Parathyroid adenoma (tissue), 2 donors: ENCODE results near the gene SHISA9.

Source experiments
- H2AFZ ChIP-seq: fragments of 300-600 bp; sonication (generic); one replicate; pipeline ENCODE4 v1.7.0; 2017; ENCODE audit warnings: antibody characterized with exemption, mild to moderate bottlenecking
- H3K27ac ChIP-seq: fragments of 300-600 bp; sonication (generic); one replicate; pipeline ENCODE4 v1.7.0; 2017
- H3K27me3 ChIP-seq: fragments of 300-600 bp; sonication (generic); one replicate; pipeline ENCODE4 v1.7.0; 2017; ENCODE audit warnings: low read length; ENCODE audit not compliant: control insufficient read depth, insufficient read depth
- H3K36me3 ChIP-seq: fragments of 300-600 bp; sonication (generic); one replicate; pipeline ENCODE4 v1.7.0; 2017; ENCODE audit warnings: low read length; ENCODE audit not compliant: control insufficient read depth, insufficient read depth
- H3K4me1 ChIP-seq: fragments of 300-600 bp; sonication (generic); one replicate; pipeline ENCODE4 v1.7.0; 2017; ENCODE audit warnings: control low read depth
- H3K4me2 ChIP-seq: fragments of 300-600 bp; sonication (generic); one replicate; pipeline ENCODE4 v1.7.0; 2017; ENCODE audit warnings: low read length
- H3K4me3 ChIP-seq: fragments of 300-600 bp; sonication (generic); one replicate; pipeline ENCODE4 v1.7.0; 2017; ENCODE audit warnings: low read depth, low read length
- H3K79me2 ChIP-seq: fragments of 300-600 bp; sonication (generic); one replicate; pipeline ENCODE4 v1.7.0; 2017; ENCODE audit warnings: control low read depth
- H3K9ac ChIP-seq: fragments of 300-600 bp; sonication (generic); one replicate; pipeline ENCODE4 v1.7.0; 2017; ENCODE audit warnings: mild to moderate bottlenecking
- H3K9me3 ChIP-seq: fragments of 300-600 bp; sonication (generic); one replicate; pipeline ENCODE4 v1.7.0; 2017; ENCODE audit warnings: low read length; ENCODE audit not compliant: control insufficient read depth
- TF ChIP-seq, protein P1 (sequence below): fragments of 300-600 bp; sonication (generic); IDR thresholded peaks from one replicate; pipeline ENCODE4 v1.7.0; 2017; ENCODE audit warnings: antibody characterized with exemption, mild to moderate bottlenecking
- donor health status: primary hyperparathyroidism.

Gene SHISA9

DNA sequence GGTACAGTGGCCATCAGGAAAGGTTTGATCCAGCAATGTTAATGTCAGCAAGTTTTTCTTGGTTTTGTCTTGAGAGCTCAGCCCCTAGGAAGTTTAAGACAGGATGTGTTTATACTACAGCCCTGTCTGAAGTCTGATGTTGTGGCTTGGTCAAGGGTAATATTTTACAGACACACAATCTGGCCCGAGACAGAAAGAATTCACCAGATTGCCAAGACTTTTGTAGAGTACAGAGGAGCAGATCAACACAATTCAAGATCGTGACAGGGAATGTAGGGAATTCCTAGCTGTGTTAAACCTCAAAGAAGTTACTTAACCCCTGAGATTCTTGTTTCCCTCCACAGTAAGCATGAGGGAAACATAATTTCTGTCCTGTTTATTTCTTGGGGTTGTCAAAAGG lies 63.1 kb downstream of the SHISA9 start:
- no peaks in the 10 kb centered on the region for H3K4me1 ChIP-seq
- H3K4me2 ChIP-seq: no peak overlapping the region
- H3K9me3 ChIP-seq: no peaks in the 10 kb centered on the region
- H3K9ac ChIP-seq: no peak overlapping the region
- TF ChIP-seq, protein P1, sequence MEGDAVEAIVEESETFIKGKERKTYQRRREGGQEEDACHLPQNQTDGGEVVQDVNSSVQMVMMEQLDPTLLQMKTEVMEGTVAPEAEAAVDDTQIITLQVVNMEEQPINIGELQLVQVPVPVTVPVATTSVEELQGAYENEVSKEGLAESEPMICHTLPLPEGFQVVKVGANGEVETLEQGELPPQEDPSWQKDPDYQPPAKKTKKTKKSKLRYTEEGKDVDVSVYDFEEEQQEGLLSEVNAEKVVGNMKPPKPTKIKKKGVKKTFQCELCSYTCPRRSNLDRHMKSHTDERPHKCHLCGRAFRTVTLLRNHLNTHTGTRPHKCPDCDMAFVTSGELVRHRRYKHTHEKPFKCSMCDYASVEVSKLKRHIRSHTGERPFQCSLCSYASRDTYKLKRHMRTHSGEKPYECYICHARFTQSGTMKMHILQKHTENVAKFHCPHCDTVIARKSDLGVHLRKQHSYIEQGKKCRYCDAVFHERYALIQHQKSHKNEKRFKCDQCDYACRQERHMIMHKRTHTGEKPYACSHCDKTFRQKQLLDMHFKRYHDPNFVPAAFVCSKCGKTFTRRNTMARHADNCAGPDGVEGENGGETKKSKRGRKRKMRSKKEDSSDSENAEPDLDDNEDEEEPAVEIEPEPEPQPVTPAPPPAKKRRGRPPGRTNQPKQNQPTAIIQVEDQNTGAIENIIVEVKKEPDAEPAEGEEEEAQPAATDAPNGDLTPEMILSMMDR: no peak
- no peak overlapping the region for H3K4me3 ChIP-seq
- H3K27ac ChIP-seq: no peak overlapping the region
- H3K36me3 ChIP-seq: no peaks in the 10 kb centered on the region
- no peaks in the 10 kb centered on the region for H3K27me3 ChIP-seq
- H3K79me2 ChIP-seq: no peaks in the 10 kb centered on the region
- H2AFZ ChIP-seq: no peak overlapping the region

DNA sequence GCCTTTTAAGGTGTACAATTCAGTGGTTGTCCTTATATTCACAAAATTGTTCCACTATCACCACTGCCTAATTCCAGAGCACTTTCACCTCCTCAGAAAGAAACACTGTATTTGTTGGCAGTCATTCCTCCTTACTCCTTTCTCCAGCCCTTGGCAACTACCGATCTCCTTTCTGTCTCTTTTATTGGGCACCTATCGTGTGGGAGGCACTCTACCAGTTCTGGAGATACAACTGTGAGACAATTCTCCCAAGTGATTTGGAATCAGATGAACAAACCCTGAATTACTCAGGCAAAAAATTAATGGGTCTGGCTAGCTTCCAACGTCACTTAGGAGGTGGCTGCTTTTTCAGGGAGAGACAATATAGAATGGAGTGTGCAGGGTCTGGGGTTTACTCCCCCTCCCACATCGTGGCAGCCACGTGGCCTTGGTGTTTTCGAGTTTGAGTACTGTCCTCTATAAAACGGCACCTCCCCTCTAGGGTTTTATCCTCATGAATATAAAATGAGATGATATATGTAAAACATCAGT lies 63.9 kb downstream of the SHISA9 start:
- H3K79me2 ChIP-seq: no peaks in the 10 kb centered on the region
- no peaks in the 10 kb centered on the region for H3K27me3 ChIP-seq
- TF ChIP-seq, protein P1: no peak
- no peaks in the 10 kb centered on the region for H3K4me1 ChIP-seq
- no peaks in the 10 kb centered on the region for H3K36me3 ChIP-seq
- H3K4me3 ChIP-seq: no peak overlapping the region
- no peak overlapping the region for H3K9ac ChIP-seq
- no peaks in the 10 kb centered on the region for H3K9me3 ChIP-seq
- H3K4me2 ChIP-seq: no peak overlapping the region
- H3K27ac ChIP-seq: no peak overlapping the region
- H2AFZ ChIP-seq: no peak overlapping the region

DNA sequence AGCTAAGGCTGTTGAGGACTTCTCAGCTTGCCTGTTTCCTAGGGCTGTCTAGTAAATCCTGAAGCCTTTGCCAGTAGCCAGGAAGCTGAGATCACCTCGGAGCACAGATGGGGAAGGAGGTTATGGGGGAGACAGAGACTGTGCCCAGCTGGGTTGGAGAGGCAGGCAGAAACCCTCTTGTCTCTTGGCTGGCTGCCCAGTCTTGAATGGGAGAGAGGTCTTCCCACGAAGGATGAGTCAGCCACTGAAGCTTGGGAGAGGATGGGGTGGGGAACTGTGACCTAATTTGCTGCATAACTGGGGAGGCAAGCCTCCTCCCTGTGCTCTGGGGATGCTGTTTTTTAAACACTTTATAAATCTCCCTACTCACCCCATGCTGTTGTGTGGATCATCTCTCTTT lies 69.8 kb downstream of the SHISA9 start:
- no peaks in the 10 kb centered on the region for H3K4me1 ChIP-seq
- H3K4me2 ChIP-seq: no peak overlapping the region
- H3K79me2 ChIP-seq: no peaks in the 10 kb centered on the region
- H3K4me3 ChIP-seq: no peak overlapping the region
- H3K27ac ChIP-seq: no peak overlapping the region
- TF ChIP-seq, protein P1: no peak
- H2AFZ ChIP-seq: no peak overlapping the region
- no peak overlapping the region for H3K9ac ChIP-seq
- no peaks in the 10 kb centered on the region for H3K36me3 ChIP-seq
- no peaks in the 10 kb centered on the region for H3K27me3 ChIP-seq
- H3K9me3 ChIP-seq: no peaks in the 10 kb centered on the region

DNA sequence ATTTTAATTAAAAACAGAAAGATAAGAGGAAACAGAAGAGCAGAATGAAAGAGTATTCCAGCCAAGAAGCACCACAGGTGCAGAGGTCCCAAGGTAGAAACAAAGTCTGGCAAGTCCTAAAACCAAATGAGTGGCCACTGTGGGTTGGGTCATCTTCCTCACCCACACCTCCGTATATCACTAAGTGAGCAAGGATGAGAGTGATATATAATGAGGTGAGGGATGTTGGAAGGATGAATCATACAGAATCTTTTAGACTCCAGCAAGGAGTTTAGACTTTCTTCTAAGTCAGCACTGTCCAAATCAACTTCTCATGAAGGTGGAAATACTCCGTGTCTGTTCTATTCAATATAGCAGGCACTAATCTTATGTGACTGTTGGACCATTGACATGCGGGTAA lies 70.8 kb downstream of the SHISA9 start:
- no peak overlapping the region for H3K4me2 ChIP-seq
- H3K4me3 ChIP-seq: no peak overlapping the region
- TF ChIP-seq, protein P1: no peak
- no peak overlapping the region for H2AFZ ChIP-seq
- no peaks in the 10 kb centered on the region for H3K4me1 ChIP-seq
- no peaks in the 10 kb centered on the region for H3K9me3 ChIP-seq
- no peak overlapping the region for H3K9ac ChIP-seq
- no peaks in the 10 kb centered on the region for H3K36me3 ChIP-seq
- H3K79me2 ChIP-seq: no peaks in the 10 kb centered on the region
- H3K27me3 ChIP-seq: no peaks in the 10 kb centered on the region
- H3K27ac ChIP-seq: no peak overlapping the region

DNA sequence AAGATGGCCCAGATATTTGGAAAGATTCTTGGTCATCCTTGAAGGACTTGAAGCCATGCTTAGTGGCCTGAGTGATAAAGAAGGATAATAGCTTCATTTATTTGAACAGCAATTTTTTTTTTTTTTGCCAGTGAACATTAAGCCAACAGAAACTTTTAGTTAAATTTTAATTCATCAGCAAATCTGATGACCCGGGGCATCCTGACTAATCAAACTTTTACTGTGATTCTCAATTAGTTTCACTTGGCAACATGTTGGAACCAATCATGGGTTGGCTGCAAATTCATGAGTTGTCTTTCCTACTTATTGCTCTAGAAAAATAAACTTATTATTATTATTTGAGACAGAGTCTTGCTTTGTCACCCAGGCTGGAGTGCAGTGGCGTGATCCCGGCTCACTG lies 74.4 kb downstream of the SHISA9 start:
- Histone ChIP-seq H3K36me3 (no peaks in the 10 kb centered on the region), H3K27ac (no peak overlapping the region), H3K4me1 (no peaks in the 10 kb centered on the region), H3K27me3 (no peaks in the 10 kb centered on the region), H3K4me2 (no peak overlapping the region), H3K9ac (no peak overlapping the region), H3K9me3 (no peaks in the 10 kb centered on the region), H2AFZ (no peak overlapping the region), H3K4me3 (no peak overlapping the region), H3K79me2 (no peaks in the 10 kb centered on the region)
- TF ChIP-seq, protein P1: no peak
